Mesendoderm (in vitro differentiated cells): ENCODE measurements around the gene EDEM1. TPM values are rescaled to one million over a fixed set of nuclear protein-coding genes. Genes with fewer than 3 reads are reported as not detected.

Experiments used
- small RNA-seq: library from polyadenylated mRNA; stranded (forward); fragments of <200 nt; extraction: miRNeasy Mini kit (QIAGEN cat#:217004); gene quantifications from one replicate; pipeline ENCODE3, GENCODE V24; 2013; ENCODE audit not compliant: insufficient read depth

EDEM1 gene

Small RNA genes lying within 50 kb of the gene (small RNA-seq; reads per million reads assigned to genes)
- gene MIR4790: not detected
- not detected for gene RN7SL553P
